ENCODE measurements around the gene IDUA. TPM values are rescaled to one million over a fixed set of nuclear protein-coding genes. Genes with fewer than 3 reads are reported as not detected.

The IDUA gene
- total RNA-seq, 1 donor from 2014 or later, result 7.1 TPM

DNA sequence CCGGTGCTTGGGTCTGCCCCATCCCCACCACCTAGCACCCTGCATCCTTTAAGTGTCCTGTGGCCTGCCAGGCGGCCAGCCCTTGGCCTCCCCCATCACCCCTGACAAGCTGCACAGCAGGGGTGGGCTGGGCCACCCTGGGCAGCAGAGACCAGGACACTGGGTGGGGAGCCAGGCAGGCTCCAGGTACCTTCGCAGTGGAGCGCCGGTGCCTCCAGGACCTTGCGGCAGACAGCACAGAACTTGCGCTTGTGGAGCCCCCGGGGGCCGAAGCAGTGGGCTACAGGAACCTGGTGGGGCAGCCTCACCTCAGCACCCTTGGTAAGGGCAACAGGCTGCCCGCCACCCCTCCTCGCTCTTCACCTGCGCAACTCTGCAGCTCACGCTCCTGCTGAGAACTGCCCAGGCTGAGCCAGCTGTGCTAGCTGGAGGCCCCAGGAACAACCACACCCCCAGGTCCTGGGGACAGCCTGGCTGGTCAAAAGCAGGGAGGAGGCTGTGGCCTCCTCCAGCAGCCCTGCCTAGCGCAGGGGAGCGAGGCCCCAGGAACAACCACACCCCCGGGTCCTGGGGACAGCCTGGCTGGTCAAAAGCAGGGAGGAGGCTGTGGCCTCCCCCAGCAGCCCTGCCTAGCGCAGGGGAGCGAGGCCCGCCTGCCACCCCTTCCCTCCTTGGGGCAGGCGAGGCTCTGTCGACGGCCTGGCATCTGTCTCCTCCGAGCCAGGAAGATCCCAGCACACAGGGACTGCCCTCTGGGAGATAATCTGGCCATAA, 18.0 kb upstream of the IDUA start:
- H3K4me3 ChIP-seq (ENCODE audit: low read depth, low read length), result no peak overlapping the region
- TF ChIP-seq, protein P1, sequence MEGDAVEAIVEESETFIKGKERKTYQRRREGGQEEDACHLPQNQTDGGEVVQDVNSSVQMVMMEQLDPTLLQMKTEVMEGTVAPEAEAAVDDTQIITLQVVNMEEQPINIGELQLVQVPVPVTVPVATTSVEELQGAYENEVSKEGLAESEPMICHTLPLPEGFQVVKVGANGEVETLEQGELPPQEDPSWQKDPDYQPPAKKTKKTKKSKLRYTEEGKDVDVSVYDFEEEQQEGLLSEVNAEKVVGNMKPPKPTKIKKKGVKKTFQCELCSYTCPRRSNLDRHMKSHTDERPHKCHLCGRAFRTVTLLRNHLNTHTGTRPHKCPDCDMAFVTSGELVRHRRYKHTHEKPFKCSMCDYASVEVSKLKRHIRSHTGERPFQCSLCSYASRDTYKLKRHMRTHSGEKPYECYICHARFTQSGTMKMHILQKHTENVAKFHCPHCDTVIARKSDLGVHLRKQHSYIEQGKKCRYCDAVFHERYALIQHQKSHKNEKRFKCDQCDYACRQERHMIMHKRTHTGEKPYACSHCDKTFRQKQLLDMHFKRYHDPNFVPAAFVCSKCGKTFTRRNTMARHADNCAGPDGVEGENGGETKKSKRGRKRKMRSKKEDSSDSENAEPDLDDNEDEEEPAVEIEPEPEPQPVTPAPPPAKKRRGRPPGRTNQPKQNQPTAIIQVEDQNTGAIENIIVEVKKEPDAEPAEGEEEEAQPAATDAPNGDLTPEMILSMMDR (IDR thresholded peaks at IDR 0.05; ENCODE audit: insufficient read depth, low read length, poor library complexity, severe bottlenecking), result no peak
- H3K36me3 ChIP-seq (ENCODE audit: control insufficient read depth, insufficient read depth, low read length), result no peaks in the 10 kb centered on the region
- no peak for DNase-seq (ENCODE audit: low read depth)
- H3K27me3 ChIP-seq (ENCODE audit: control insufficient read depth, insufficient read depth, low read length), result peaks cover 10% of the 10 kb centered on the region

DNA sequence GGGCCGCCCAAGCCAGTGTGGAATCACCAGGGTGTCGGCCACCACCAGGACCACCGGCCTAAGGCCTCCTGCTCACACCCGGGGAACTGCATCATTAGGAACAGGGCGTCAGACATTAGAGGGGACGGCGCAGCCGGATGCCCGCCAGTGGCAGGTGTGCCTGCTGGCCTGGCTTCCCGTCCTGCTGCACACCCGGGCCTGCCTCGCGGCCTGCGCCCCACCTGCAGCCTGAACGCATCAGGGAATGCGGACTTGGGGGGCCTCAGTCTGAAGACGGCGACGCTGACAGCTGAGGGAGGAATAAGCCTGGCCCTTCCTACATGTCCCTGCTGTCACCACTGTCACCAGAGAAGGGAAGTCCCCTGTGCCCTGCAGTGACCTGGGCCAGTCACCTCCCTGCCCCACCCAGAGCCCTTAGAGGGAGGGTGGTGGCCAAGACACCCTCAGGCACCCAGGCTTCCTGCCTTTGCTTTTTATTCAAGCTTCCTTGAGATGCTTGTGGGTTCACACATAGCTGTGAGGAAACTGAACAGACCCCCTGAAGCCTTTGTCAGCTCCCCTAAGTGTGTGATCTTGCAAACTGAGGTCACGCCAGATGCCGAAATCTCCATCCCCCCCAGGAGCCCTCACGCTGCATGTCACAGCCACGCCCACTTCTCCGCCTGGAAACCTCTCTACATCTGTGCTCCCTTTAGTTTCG, 16.6 kb upstream of the IDUA start:
- Histone ChIP-seq H3K36me3 (ENCODE audit: control insufficient read depth, insufficient read depth, low read length) (no peaks in the 10 kb centered on the region), H3K4me3 (ENCODE audit: low read depth, low read length) (no peak overlapping the region), H3K27me3 (ENCODE audit: control insufficient read depth, insufficient read depth, low read length) (peaks cover 12% of the 10 kb centered on the region)
- TF ChIP-seq, protein P1 (IDR thresholded peaks at IDR 0.05; ENCODE audit: insufficient read depth, low read length, poor library complexity, severe bottlenecking), result no peak
- no peak for DNase-seq (ENCODE audit: low read depth)

DNA sequence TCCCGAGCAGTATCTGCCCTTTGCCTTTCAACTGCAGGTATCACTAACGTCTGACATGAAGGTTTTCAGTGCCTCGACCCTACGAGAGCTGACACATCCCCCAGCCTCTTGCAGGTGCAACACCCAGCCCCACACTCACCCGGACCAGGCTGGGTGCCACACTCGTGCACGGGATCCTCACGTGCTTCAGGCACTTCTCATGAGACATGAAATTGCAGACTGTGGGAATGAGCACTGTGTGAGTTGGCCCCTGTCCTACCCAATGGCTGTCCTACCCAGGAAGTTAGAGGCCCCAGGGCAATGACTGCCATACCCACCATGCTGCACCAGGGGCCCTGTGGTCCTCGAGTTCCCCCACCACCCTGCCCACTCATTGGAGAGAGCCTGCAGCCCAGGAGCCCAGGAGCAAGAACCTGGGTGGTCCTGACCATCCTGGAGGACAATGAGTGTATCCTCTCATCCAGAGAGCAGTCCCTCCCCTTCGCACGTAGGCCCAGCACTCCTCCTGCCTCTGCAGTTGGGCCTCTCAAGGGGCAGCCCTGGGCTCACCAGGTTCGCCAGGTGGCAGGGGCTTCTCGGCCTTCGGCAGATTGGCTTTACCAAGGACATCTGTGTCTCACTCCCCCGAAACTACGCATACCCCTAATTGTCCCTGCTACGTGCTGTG, 15.9 kb upstream of the IDUA start:
- Histone ChIP-seq H3K36me3 (ENCODE audit: control insufficient read depth, insufficient read depth, low read length) (no peaks in the 10 kb centered on the region), H3K27me3 (ENCODE audit: control insufficient read depth, insufficient read depth, low read length) (peaks cover 12% of the 10 kb centered on the region), H3K4me3 (ENCODE audit: low read depth, low read length) (no peak overlapping the region)
- DNase-seq (ENCODE audit: low read depth), result no peak
- TF ChIP-seq, protein P1 (IDR thresholded peaks at IDR 0.05; ENCODE audit: insufficient read depth, low read length, poor library complexity, severe bottlenecking), result no peak

DNA sequence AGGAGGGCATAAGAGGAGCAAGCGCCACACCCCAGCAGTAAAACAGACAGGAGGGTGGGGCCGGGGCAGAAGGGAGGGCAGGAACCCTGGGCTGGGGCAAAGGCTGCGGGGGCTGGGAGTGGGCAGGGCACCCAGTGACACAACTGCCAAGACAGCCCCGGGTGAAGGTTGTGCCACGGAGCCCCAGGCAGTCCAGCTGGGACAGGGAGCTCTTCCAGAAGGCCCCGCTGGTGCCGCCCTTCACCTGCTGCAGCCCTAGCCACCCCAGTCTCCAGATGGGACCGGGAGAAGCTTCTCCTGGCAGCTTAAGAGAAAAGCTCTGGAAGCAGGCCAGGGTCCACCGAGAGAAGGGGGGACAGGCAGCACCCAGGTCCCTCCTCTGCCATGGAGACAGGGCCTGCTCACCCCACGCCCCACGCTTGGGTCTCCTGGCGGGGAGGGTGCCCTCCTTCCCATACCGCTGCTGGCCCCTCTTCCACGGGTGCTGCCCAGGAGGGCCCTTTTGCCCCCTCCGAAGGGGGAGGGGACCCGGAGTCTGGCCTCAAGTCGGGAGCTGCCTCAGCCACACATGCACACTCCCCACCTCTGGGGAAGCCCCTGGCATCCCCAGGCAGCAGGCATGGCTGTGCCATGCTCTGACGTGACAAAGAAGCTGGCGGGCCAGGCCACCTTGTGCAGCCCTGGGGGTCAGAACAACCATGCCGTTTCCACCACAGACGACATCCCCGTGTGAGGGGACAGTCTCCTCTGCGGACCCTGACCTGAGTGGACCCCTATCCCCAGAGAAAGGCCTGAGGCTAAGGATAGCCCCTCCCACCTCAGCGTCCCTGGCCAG, 15.0 kb upstream of the IDUA start:
- Histone ChIP-seq H3K36me3 (ENCODE audit: control insufficient read depth, insufficient read depth, low read length) (no peaks in the 10 kb centered on the region), H3K27me3 (ENCODE audit: control insufficient read depth, insufficient read depth, low read length) (peaks cover 12% of the 10 kb centered on the region), H3K4me3 (ENCODE audit: low read depth, low read length) (peak overlapping the region; percentile 70)
- no peak for DNase-seq (ENCODE audit: low read depth)
- TF ChIP-seq, protein P1 (IDR thresholded peaks at IDR 0.05; ENCODE audit: insufficient read depth, low read length, poor library complexity, severe bottlenecking), result no peak

DNA sequence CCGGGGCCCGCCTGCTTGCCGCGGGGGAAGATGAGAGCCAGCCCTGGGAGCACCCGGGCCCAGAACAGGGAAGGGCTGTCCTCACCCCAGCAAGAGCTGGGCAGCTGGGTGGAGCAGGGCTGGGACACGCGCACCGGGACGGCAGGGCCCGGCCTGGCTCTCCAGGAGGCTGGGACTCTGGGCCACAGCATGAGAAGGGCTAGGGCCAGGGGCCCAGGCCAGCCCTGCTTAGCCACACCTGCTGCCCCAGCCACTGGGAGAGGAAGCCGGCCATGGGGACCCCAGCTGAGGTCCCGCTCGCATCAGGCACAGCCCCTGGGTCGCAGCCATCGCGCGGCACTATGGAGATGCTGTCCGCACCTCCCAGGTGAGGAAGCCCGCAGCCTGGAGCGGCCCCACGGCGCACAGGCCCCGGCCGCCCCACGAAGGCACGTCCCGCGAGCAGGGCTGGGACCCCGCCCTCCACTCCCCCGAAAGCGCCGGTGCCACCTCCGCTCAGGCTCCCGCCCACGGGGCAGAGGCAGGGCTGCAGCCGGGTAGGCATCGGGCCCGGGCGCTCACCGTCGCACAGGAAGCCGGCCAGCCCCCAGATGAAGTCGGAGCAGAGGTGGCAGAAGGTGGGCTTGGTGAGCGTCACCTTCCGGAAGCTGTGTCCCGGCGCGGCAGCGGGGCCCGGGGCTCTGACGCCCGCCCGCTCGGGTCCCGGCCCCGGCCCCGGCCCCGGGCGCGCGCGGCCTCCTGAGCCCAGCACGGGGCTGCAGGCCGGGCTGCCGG, 14.0 kb upstream of the IDUA start:
- peaks cover 7% of the 10 kb centered on the region for H3K27me3 ChIP-seq (ENCODE audit: control insufficient read depth, insufficient read depth, low read length)
- no peak for DNase-seq (ENCODE audit: low read depth)

More for the DNA sequence above, 14.0 kb upstream of the IDUA start:
- TF ChIP-seq, protein P1 (IDR thresholded peaks at IDR 0.05; ENCODE audit: insufficient read depth, low read length, poor library complexity, severe bottlenecking), result no peak
- Histone ChIP-seq H3K4me3 (ENCODE audit: low read depth, low read length) (peak overlapping the region; percentile 70), H3K36me3 (ENCODE audit: control insufficient read depth, insufficient read depth, low read length) (no peaks in the 10 kb centered on the region)

Data from kidney epithelial cell (primary cell).